Right kidney (tissue), 9 donors: ENCODE data around the gene VPS50.

ENCODE experiments used
- DNase-seq: peaks from one replicate; pipeline ENCODE4 v3.0.0-alpha.2; 2016
- long read RNA-seq, 8 donors: transcript quantifications; one replicate each; lab custom pipeline, GENCODE V29; 2026

The VPS50 gene
- long read RNA-seq, donor 1: 0 reads
- long read RNA-seq, donor 2, partial matches to known transcripts: 0 of 2 reads
- long read RNA-seq, donor 2, other reads (novel, unspliced or antisense): 0 of 2 reads
- long read RNA-seq, donor 3: 0 reads
- long read RNA-seq, donor 4, partial matches to known transcripts: 0 of 2 reads
- long read RNA-seq, donor 4, other reads (novel, unspliced or antisense): 0 of 2 reads
- long read RNA-seq, donor 5: 0 reads
- long read RNA-seq, donor 6, partial matches to known transcripts: 0 of 1 reads
- long read RNA-seq, donor 6, other reads (novel, unspliced or antisense): 0 of 1 reads
- long read RNA-seq, donor 7, partial matches to known transcripts: 0 of 3 reads
- long read RNA-seq, donor 7, other reads (novel, unspliced or antisense): 0 of 3 reads
- long read RNA-seq, donor 8: 0 reads

- DNase-seq: peak; percentile 89
Observed at GRCh38 chr7:93231799-93232672, at the start of gene VPS50. VPS50 (plus strand) TSS chr7:93232366; CDS start chr7:93232468, 102 bp downstream.

- no peak for DNase-seq
Observed at GRCh38 chr7:93185303-93186027, 46.7 kb upstream of the VPS50 start.

DNA sequence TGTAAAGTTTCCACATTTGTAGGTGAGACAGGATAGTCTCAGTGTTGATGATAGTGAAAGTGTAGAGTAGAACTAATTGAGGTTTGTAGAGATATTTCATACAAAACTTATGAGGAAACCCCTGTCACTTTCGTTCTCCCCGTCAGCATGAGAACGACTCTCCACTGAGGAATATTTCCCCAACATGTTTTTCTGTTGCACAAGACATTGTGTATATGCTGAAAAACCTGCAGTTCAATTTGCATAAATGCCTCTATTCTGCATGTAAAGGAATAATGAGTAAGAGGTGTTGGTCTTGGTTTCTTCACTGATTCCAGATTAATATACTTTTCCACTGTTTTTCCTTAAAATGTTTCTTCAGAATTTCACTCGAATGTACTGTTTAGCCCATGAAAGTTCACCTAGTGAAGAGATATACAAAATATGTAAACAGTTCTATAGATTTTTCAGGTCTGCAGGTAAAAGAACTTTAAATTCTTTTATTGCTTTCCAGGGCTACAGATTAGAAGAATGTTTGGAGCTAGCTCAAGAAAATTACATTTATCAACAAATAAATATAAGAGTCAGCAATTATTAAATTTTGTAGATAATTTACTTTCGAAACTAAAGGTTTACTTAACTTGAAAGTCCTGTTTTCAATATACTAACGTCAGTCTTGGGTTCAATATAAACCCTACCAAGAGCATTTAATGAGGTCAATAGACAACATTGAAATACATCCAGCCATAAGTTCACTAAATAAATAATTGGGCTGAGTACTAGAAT is 43.1 kb upstream of the VPS50 start:
- DNase-seq: no peak

GRCh38 chr7:93194386-93194785 is 37.8 kb upstream of the VPS50 start:
- DNase-seq: no peak

DNA sequence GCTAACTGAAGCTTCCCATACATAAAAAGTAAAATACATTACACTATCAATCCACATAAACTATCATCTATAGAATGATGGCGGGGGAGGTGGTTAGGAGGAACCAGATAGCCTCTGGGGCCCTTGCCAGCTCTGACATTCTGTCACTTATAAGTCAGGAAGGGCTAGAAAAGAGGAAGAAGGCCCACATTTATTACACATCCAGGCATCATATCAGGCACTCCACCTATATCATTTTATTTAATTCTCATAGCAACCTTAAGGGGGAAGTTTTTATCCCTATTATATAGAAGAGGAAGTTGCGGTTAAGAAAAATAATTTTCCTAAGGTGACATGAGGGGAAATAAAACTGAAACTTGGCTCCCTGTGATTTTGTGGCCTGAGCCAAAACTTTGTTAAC is 35.8 kb upstream of the VPS50 start:
- DNase-seq: no peak

DNA sequence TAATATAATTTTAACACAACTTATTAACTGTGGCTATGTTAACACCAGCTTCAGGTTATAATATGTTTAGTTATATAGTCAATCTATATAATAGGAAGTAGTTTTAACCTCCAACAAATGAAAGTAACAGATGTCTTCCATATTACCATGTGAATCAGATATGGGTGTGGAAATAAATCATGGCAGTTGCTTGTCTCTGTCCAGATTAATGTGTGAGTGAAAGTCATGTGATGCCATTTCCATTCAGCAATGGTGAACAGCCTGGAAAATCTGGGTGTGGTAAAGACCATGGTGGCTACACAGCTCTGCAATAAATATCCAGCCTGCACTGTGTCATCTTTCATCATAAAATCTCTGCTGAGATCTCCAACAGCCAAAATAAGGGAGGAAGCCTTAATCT is 33.7 kb upstream of the VPS50 start:
- DNase-seq: no peak

DNA sequence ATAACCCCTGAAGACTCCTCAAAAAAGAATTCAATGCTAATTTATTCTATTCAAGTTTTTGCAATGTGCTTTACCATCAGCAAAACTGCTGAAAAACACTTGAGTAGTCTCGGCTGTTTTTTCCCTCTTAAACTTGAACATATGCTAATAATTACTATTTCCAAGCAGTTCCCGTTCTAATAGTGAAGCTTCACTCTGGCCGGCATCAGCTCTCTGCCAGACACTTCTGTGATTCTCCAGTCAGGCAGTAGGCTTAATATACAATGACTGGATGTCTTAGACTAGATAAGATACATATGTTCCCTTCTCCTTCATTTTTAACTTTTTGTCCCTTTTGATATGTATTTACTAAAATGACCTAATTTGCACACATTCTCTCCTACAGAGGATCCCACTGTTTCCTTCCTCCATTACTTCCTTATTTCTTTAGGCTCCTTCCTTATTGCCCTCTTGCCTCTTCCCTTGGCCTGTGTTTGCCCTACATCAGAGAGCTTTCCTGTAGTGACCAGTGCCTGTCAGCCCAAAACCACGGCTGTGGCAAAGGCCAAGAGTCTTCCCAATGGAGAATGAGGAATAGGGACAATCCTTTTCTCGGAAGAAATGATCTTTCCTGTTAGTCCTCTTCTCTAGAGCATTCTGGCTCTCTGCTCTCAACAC is 29.4 kb upstream of the VPS50 start:
- DNase-seq: no peak

- DNase-seq: no peak
Observed at GRCh38 chr7:93203496-93203895, 28.7 kb upstream of the VPS50 start.

DNA sequence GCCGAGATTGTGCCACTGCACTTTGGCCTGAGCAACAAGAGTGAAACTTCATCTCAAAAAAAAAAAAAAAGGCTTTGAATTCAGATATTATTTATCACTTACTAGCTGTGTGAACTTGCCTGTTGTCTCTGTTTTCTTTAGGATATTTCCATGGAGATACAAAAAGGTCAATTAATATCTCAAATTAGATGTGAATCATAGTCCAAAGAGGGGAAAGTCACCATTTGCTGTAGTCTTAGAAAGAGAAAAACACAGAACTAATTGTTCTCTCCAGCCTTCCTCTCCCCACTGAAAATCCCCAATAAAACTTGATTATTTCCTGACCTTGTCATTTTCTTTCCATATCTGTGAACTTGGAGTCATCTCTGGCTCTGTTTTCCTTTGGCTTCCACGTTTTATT is 27.1 kb upstream of the VPS50 start:
- no peak for DNase-seq

DNA sequence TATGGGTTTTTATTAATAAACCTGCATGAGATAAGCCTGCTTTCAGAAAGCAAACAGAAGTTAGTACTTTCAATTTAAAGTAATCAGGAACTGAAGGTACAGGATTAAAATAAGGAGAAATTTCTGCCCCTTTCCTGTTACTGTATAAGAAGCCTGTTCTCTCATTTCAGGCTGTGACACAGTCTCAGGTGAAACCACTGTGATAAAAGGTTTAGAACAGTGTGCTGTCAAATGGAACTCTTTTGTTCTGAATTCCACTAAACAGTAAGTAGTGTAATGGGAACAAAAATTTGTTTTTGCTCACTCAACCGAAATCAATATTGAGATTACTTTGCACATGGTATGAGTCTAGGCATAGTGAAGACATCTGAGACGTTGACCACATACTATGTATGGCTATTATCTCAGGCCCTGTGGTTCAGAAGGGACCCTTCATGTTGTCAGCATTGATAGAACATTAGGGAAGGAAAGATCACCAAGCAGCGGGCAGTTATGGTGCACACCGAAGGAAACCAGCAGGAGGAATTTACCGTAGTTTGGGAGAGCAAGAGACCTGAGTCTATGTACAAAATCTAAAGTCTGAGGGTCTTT is 20.8 kb upstream of the VPS50 start:
- no peak for DNase-seq

GRCh38 chr7:93212881-93213280 is 19.3 kb upstream of the VPS50 start:
- DNase-seq: no peak

GRCh38 chr7:93218997-93219827 is 13.0 kb upstream of the VPS50 start:
- DNase-seq: no peak

DNA sequence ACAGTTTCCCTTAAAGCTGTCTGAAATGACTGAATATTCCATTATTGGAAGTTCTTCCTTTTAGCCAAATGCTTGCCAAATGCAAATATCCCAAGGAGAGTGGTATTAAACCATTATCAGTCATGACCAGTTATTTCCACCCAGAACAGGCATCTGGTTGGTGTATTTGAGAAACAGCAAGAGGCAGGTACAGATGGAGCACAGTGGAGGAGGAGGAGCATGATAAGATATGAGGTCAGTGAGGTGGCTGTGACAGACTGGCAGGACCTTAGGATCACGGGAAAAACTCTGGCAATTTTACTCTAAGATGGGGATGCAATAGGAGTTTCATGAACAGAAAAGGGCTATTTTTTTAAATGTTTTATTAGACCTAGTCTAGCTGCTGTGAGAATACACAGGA is 12.3 kb upstream of the VPS50 start:
- DNase-seq: no peak

DNA sequence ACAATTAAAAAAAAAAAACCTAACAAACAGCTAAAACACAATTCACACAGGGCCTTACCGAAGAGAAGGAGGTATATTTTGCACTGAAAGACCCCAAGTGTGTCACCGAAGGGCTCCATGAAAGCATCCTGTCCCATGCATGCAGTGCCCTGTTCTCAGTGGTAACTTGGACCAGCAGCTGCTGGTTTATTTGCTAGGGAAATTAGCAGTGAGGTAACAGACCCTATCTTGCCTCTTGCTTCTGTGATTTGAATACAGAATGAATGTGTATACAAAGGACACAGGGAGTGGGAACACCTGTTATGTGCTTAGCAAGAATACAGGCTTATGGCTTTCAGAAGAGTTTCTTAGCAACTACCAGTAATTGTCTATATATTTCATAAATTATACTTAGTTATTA is 5.9 kb upstream of the VPS50 start, which contains the start of gene HEPACAM2:
TSS of gene HEPACAM2 (minus strand) at position 160 of the 400 bp plus-strand sequence.
- no peak for DNase-seq

DNA sequence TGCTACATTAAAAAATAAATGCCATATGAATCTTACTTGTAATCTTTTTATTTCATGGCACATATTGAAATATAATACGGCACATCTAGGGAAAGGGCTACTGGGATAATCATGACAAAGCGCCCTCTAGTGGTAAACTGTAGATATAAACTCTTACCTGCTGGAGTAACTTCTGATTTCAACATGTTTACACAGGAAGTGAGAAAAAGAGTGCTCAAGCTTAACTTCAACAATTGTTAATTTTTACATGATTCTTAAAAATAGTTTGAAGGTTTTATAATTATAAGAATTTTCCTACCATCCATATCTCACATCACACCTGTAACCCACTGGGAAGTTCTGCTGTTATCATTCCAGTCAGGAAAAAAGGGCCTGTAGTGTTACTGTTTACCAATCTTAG is 3.9 kb upstream of the VPS50 start:
- DNase-seq: no peak

GRCh38 chr7:93231259-93231658 is 907 bp upstream of the VPS50 start:
- DNase-seq: no peak

- DNase-seq: no peak
Observed at GRCh38 chr7:93232673-93233018, 480 bp downstream of the VPS50 start.

- DNase-seq: no peak
Observed at GRCh38 chr7:93235541-93235940, 3.4 kb downstream of the VPS50 start.

DNA sequence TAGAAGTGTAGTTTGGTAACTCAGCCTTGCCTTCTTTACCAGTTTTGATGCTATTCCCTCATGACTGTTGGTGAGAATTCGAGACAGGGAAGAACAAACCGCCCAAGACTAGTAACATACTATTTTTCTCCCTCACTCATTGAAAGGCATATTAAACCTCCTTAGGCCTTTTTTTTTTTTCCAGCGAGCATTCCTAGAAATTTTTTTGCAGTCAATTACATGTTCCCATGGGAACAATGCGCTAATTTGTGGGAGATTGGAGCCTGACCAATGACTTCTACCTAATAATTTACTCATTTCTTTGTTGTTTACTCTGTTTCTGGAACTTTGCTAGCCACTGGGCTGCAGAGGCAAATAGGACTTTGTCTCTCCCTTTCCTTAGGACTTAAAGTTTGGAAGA is 6.0 kb downstream of the VPS50 start:
- no peak for DNase-seq

- DNase-seq: no peak
Observed at GRCh38 chr7:93238748-93239147, 6.6 kb downstream of the VPS50 start.
